ENCODE results near the gene SPTLC2. TPM values are rescaled to one million over a fixed set of nuclear protein-coding genes. Genes with fewer than 3 reads are reported as not detected.

SPTLC2 gene
- total and polyA plus RNA-seq, 3 experiments from 2014 or later, result 15.6 to 27.5 (median 24.1) TPM

DNA sequence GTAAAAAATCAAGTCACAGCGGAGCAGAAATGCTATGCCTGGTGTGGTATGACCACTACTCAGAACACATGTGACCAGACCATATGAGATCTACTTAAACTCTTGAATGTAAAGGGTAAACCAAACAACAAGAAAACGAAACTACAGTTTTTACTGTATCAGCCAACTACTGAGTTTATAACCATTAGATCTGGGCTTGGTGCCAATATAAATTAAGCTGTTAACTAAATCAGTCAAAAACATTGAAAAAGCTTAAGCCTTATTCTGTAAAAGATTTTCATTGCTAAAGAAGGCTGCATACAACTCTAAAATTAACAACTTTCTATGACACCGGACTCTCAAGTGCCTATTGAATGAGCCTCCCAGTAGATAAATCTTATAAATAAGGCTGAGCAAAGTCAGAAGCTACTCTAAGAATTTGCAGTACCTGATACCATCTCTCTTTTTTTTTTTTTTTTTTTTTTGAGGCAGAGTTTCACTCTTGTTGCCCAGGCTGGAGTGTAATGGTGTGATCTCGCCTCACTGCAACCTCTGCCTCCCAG lies 35.4 kb downstream of the SPTLC2 start:
- Mint-ChIP-seq H3K4me3 (peak overlapping the region; percentile 72 to 85 (median 81)), H3K27me3 (no peaks in the 10 kb centered on the region), H3K4me1 (peaks cover 26 to 49% (median 42%) of the 10 kb centered on the region in 3 donors)

DNA sequence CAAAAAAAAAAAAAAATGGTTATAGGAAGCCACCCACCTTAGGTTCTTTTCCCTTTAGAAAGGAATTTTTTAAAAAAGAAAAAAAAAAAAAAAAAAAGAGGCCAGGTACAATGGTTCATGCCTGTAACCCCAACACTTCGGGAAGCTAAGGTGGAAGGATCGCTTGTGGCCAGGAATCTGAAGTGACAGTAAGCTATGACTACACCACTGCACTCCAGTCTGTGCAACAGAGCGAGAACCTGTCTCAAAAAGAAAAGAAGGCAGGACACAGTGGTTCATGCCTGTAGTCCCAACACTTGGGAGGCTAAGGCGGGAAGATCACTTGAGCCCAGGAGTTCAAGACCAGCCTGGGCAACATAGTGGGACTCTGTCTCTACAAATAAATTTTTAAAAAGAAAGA lies 36.0 kb downstream of the SPTLC2 start:
- ChIA-PET POLR2A (interaction anchor here (0.6 to 1.4 kb wide), 3 partner anchors 12 to 61 kb away, joined by 3 to 6 read pairs (median 3); no protein-coding TSS in a partner anchor), CTCF (interaction anchor here (1.4 kb wide), 1 partner anchor 13 kb away, joined by 4 read pairs; no protein-coding TSS in a partner anchor)
- DNase-seq, result no peak
- Mint-ChIP-seq H3K27me3 (no peaks in the 10 kb centered on the region), H3K4me1 (peaks cover 25 to 46% (median 42%) of the 10 kb centered on the region in 3 donors), H3K9me3 (no peaks in the 10 kb centered on the region), H3K4me3 (peak overlapping the region; percentile 72 to 85 (median 81)), H3K27ac (peak overlapping the region; percentile 65 to 92 (median 88)), H3K36me3 (peaks cover 0 to 25% (median 0%) of the 10 kb centered on the region in 3 donors)
- Histone ChIP-seq H3K4me1 (ENCODE audit: insufficient read depth, low read length) (peaks cover 14% of the 10 kb centered on the region), H3K4me3 (ENCODE audit: low read length) (no peak overlapping the region), H3K36me3 (ENCODE audit: insufficient read depth, low read length) (peaks cover 10% of the 10 kb centered on the region), H3K27ac (ENCODE audit: low read depth, low read length) (peak overlapping the region; percentile 29), H3K27me3 (ENCODE audit: insufficient read depth, low read length, poor library complexity, severe bottlenecking) (no peaks in the 10 kb centered on the region), H3K9me3 (ENCODE audit: low read length) (no peaks in the 10 kb centered on the region)

More for the DNA sequence above, 35.4 kb downstream of the SPTLC2 start:
- no peaks in the 10 kb centered on the region for H3K9me3 ChIP-seq (ENCODE audit: low read length)
- H3K27me3 ChIP-seq (ENCODE audit: insufficient read depth, low read length, poor library complexity, severe bottlenecking), result no peaks in the 10 kb centered on the region
- peak overlapping the region; percentile 29 for H3K27ac ChIP-seq (ENCODE audit: low read depth, low read length)
- Mint-ChIP-seq H3K36me3 (peaks cover 0 to 23% (median 0%) of the 10 kb centered on the region in 3 donors), H3K9me3 (no peaks in the 10 kb centered on the region), H3K27ac (peak overlapping the region; percentile 65 to 92 (median 88))
- ChIA-PET POLR2A (interaction anchor here (0.6 to 1.4 kb wide), 3 partner anchors 12 to 61 kb away, joined by 3 to 6 read pairs (median 3); no protein-coding TSS in a partner anchor), CTCF (interaction anchor here (1.4 kb wide), 1 partner anchor 12 kb away, joined by 4 read pairs; no protein-coding TSS in a partner anchor)
- peak in 2 of 5 donors; percentile 36 to 61 for DNase-seq
- H3K36me3 ChIP-seq (ENCODE audit: insufficient read depth, low read length), result peaks cover 10% of the 10 kb centered on the region
- peaks cover 14% of the 10 kb centered on the region for H3K4me1 ChIP-seq (ENCODE audit: insufficient read depth, low read length)
- H3K4me3 ChIP-seq (ENCODE audit: low read length), result peak overlapping the region; percentile 41

DNA sequence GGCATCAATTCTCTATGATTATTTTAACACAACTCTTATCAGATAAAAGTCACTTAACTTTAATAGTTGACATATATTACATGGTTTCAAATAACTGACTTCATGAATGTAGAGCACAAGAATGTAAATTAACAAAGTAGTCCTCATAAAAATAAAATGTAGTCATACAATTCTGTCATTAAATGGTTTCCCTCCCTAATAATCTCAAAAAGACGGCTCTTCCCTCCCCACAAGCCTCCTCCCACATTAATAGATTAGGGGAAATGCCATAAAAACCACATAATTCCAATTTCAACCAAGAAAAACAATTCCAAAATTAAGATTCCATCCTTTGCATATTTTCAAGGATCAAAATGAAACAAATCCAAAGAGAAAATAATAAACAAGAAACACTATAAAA lies 36.7 kb downstream of the SPTLC2 start:
- CTCF ChIA-PET, result no interaction called here

DNA sequence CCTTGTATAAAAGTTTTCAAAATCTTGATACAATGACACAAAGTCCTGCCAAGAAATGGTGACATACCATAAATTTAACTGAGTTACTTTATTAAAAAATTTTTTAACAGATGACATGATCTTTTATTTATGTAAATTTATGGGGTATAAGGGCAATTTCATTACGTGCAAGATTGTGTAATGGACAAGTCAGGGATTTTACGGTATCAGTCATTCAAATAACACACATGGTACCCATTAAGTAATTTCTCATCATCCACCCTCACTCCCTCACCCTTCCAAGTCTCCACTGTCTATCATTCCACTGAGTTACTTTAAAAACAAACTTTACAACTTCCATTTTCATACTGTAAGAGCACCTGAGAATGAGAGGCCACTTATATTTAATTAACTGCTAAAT lies 37.4 kb downstream of the SPTLC2 start:
- peaks cover 10% of the 10 kb centered on the region for H3K36me3 ChIP-seq (ENCODE audit: insufficient read depth, low read length)
- no peaks in the 10 kb centered on the region for H3K9me3 Mint-ChIP-seq
- CTCF ChIA-PET, result no interaction called here

More for the DNA sequence above, 36.7 kb downstream of the SPTLC2 start:
- no peak for DNase-seq
- Mint-ChIP-seq H3K9me3 (no peaks in the 10 kb centered on the region), H3K4me1 (peaks cover 25 to 45% (median 41%) of the 10 kb centered on the region in 3 donors), H3K27ac (peak overlapping the region in 5 of 8 donors; percentile 38 to 85 (median 54)), H3K27me3 (no peaks in the 10 kb centered on the region), H3K4me3 (peak overlapping the region in 2 of 7 donors; percentile 3 to 44), H3K36me3 (peaks cover 0 to 30% (median 0%) of the 10 kb centered on the region in 3 donors)
- POLR2A ChIA-PET, result no interaction called here
- Histone ChIP-seq H3K4me1 (ENCODE audit: insufficient read depth, low read length) (peaks cover 14% of the 10 kb centered on the region), H3K9me3 (ENCODE audit: low read length) (no peaks in the 10 kb centered on the region), H3K4me3 (ENCODE audit: low read length) (no peak overlapping the region), H3K36me3 (ENCODE audit: insufficient read depth, low read length) (peaks cover 10% of the 10 kb centered on the region), H3K27me3 (ENCODE audit: insufficient read depth, low read length, poor library complexity, severe bottlenecking) (no peaks in the 10 kb centered on the region), H3K27ac (ENCODE audit: low read depth, low read length) (no peak overlapping the region)

DNA sequence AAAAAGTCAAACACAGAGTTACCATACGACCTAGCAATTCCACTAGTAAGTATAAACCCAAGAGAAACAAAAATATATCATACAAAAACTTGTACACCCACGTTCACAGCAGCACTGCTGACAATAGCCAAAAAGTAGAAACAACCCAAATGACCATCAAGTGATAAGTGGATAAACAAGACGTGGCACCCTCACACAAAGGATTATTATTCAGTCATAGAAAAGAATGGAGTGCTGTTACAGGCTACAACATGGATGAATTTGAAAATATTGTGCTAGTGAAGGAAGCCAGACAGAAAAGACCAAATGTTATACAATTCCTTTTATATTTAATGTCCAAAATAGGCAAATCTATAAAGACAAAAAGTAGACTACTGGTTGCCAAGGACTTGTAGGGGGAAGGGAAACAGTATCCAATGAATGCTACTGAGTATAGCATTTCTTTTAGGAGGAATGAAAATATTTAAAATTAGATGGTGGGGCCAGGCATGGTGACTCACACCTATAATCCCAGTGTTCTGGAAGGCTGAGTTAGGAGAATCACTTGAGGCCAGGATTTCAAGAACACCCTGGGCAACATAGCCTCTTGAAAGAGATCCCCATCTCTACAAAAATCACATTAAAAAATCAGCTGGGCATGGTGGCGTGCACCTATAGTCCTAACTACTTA lies 41.9 kb downstream of the SPTLC2 start:
- Histone ChIP-seq H3K4me1 (ENCODE audit: insufficient read depth, low read length) (no peaks in the 10 kb centered on the region), H3K36me3 (ENCODE audit: insufficient read depth, low read length) (peaks cover 10% of the 10 kb centered on the region), H3K27ac (ENCODE audit: low read depth, low read length) (no peak overlapping the region), H3K27me3 (ENCODE audit: insufficient read depth, low read length, poor library complexity, severe bottlenecking) (no peaks in the 10 kb centered on the region), H3K9me3 (ENCODE audit: low read length) (no peaks in the 10 kb centered on the region), H3K4me3 (ENCODE audit: low read length) (no peak overlapping the region)
- no peak overlapping the region for H3K4me3 Mint-ChIP-seq
- H3K4me1 Mint-ChIP-seq, result peaks cover 2 to 9% (median 6%) of the 10 kb centered on the region in 3 donors
- no peaks in the 10 kb centered on the region for H3K27me3 Mint-ChIP-seq
- peaks cover 7 to 64% (median 10%) of the 10 kb centered on the region in 3 donors for H3K36me3 Mint-ChIP-seq
- no peak overlapping the region for H3K27ac Mint-ChIP-seq
- H3K9me3 Mint-ChIP-seq, result no peaks in the 10 kb centered on the region
- no peak for DNase-seq
- ChIA-PET CTCF (no interaction called here), POLR2A (no interaction called here)

More for the DNA sequence above, 37.4 kb downstream of the SPTLC2 start:
- Histone ChIP-seq H3K4me1 (ENCODE audit: insufficient read depth, low read length) (peaks cover 14% of the 10 kb centered on the region), H3K9me3 (ENCODE audit: low read length) (no peaks in the 10 kb centered on the region), H3K27ac (ENCODE audit: low read depth, low read length) (no peak overlapping the region), H3K4me3 (ENCODE audit: low read length) (no peak overlapping the region), H3K27me3 (ENCODE audit: insufficient read depth, low read length, poor library complexity, severe bottlenecking) (no peaks in the 10 kb centered on the region)
- peaks cover 22 to 43% (median 37%) of the 10 kb centered on the region in 3 donors for H3K4me1 Mint-ChIP-seq
- no peak for DNase-seq
- H3K27ac Mint-ChIP-seq, result peak overlapping the region in 5 of 8 donors; percentile 22 to 83 (median 46)
- peak overlapping the region in 1 of 7 donors; percentile 45 for H3K4me3 Mint-ChIP-seq
- no peaks in the 10 kb centered on the region for H3K27me3 Mint-ChIP-seq
- POLR2A ChIA-PET, result no interaction called here
- H3K36me3 Mint-ChIP-seq, result peaks cover 0 to 37% (median 6%) of the 10 kb centered on the region in 3 donors

DNA sequence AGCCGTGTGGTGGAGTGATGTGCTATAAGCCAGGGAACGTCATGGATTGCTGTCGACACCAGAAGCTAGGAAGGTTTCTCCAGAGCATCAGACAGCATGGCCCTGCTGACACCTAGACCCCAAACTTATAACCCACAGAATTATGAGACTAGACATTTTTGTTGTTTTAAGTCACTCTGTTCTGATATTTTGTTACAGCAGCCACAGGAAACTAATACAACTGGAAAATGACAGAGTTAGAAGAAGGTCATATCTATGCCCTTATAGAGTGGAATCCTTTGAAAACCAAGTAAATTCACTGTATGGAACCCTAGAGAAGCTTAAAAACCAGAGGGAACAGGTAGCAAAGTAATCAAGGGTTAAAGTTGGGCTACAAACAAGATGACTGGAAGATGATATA lies 42.5 kb downstream of the SPTLC2 start:
- POLR2A ChIA-PET, result no interaction called here
- Mint-ChIP-seq H3K27ac (peak overlapping the region in 1 of 8 donors; percentile 55), H3K36me3 (peaks cover 10 to 68% (median 11%) of the 10 kb centered on the region in 3 donors), H3K27me3 (no peaks in the 10 kb centered on the region), H3K4me1 (peaks cover 0 to 3% (median 0%) of the 10 kb centered on the region in 3 donors), H3K4me3 (no peak overlapping the region), H3K9me3 (no peaks in the 10 kb centered on the region)
- CTCF ChIA-PET, result no interaction called here
- DNase-seq, result no peak
- no peaks in the 10 kb centered on the region for H3K4me1 ChIP-seq (ENCODE audit: insufficient read depth, low read length)
- H3K27ac ChIP-seq (ENCODE audit: low read depth, low read length), result no peak overlapping the region
- no peaks in the 10 kb centered on the region for H3K27me3 ChIP-seq (ENCODE audit: insufficient read depth, low read length, poor library complexity, severe bottlenecking)
- H3K4me3 ChIP-seq (ENCODE audit: low read length), result no peak overlapping the region
- peaks cover 10% of the 10 kb centered on the region for H3K36me3 ChIP-seq (ENCODE audit: insufficient read depth, low read length)
- H3K9me3 ChIP-seq (ENCODE audit: low read length), result no peaks in the 10 kb centered on the region

DNA sequence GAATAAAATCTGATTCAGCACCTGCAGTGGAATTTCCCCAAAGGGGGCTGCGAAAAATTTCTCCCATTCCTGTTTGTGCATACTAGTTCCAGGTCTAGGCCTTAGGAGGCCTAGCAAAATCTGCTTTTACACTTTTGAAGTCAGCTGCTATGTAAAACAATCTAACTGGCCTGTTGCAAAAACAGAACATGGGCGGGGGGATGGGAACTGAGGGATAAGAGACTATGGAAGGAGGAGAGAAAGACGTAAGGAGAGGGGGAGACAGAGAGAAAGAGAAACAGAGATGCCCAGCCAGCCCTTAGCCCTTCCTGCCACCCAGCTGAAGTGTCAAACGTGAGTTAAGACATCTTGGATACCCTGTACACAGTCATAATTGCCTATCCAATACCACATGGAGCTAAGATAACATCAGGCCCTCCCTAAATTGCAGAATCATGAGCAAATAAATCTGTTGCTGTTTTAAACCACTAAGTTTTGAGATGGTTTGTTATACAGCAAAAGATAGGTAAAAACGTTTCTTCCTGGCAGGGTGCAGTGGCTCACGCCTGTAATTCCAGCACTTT lies 45.6 kb downstream of the SPTLC2 start:
- Histone ChIP-seq H3K36me3 (ENCODE audit: insufficient read depth, low read length) (no peaks in the 10 kb centered on the region), H3K27me3 (ENCODE audit: insufficient read depth, low read length, poor library complexity, severe bottlenecking) (no peaks in the 10 kb centered on the region), H3K4me1 (ENCODE audit: insufficient read depth, low read length) (no peaks in the 10 kb centered on the region), H3K9me3 (ENCODE audit: low read length) (no peaks in the 10 kb centered on the region), H3K27ac (ENCODE audit: low read depth, low read length) (no peak overlapping the region), H3K4me3 (ENCODE audit: low read length) (no peak overlapping the region)
- CTCF ChIA-PET, result interaction anchor here (0.9 kb wide), 1 partner anchor 18 kb away, joined by 3 read pairs; no protein-coding TSS in a partner anchor
- Mint-ChIP-seq H3K9me3 (no peaks in the 10 kb centered on the region), H3K36me3 (peaks cover 10 to 63% (median 14%) of the 10 kb centered on the region in 3 donors), H3K27ac (peak overlapping the region in 2 of 8 donors; percentile 19 to 40), H3K27me3 (peaks cover 0 to 2% of the 10 kb centered on the region in 2 donors), H3K4me3 (no peak overlapping the region), H3K4me1 (peaks cover 0 to 7% (median 0%) of the 10 kb centered on the region in 3 donors)
- POLR2A ChIA-PET, result no interaction called here
- DNase-seq, result no peak

DNA sequence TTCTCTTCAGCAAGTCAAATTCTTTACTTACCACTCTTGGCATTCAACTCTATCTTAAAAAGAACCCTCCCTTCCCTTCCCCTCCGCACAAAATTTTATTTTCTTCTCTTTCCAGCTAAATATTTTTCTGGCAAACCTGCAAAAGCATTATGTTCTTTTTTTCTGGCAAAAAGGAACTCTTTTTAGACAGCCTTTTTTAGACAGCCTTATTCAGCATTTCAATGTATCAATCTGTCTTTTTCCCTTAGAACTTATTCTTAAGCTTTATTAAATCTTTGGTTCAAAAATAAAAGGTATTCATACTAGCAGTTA lies 50.5 kb downstream of the SPTLC2 start:
- no peak overlapping the region for H3K4me3 Mint-ChIP-seq
- H3K27me3 ChIP-seq (ENCODE audit: insufficient read depth, low read length, poor library complexity, severe bottlenecking), result no peaks in the 10 kb centered on the region
- no peak for DNase-seq
- no peaks in the 10 kb centered on the region for H3K36me3 ChIP-seq (ENCODE audit: insufficient read depth, low read length)
- no peaks in the 10 kb centered on the region for H3K4me1 ChIP-seq (ENCODE audit: insufficient read depth, low read length)
- peaks cover 2 to 55% (median 14%) of the 10 kb centered on the region in 3 donors for H3K36me3 Mint-ChIP-seq
- H3K4me1 Mint-ChIP-seq, result peaks cover 6 to 8% (median 7%) of the 10 kb centered on the region in 3 donors
- peaks cover 0 to 2% of the 10 kb centered on the region in 2 donors for H3K27me3 Mint-ChIP-seq
- ChIA-PET CTCF (no interaction called here), POLR2A (no interaction called here)
- H3K27ac ChIP-seq (ENCODE audit: low read depth, low read length), result no peak overlapping the region
- no peak overlapping the region for H3K27ac Mint-ChIP-seq
- no peaks in the 10 kb centered on the region for H3K9me3 Mint-ChIP-seq
- no peak overlapping the region for H3K4me3 ChIP-seq (ENCODE audit: low read length)
- no peaks in the 10 kb centered on the region for H3K9me3 ChIP-seq (ENCODE audit: low read length)

Measured in CD8-positive, alpha-beta memory T cell (primary cell).